ENCODE data around the gene NFAT5.

NFAT5 gene

DNA sequence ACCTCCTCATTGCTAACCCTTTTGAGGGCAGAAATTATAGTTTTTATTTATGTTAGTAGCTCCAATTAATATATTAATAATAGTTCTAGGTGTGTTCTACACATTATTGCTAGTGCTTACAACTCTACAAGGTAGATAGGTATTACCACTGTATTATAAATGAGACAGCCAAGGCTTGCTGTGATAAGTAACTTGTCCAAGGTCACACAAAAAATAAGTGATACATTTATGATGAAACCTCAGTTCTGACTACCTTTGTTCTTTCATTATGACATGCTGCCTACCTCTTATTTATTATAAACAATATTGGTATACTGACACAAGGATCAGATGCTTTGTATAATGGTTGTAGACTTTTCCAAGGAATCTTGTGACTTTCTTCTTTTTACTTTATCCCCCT, 41.2 kb downstream of the NFAT5 start:
- in situ Hi-C loops (cut with MboI; ENCODE audit: low sequenced_read_pairs, unreplicated experiment), result no loop called here
- TF ChIP-seq CTCF (IDR thresholded peaks at IDR 0.05; ENCODE audit: borderline replicate concordance, control extremely low read depth, extremely low read depth, insufficient read depth, missing control alignments), result no peak
- no peak for DNase-seq (ENCODE audit: low spot score)

- DNase-seq (ENCODE audit: low spot score), result peak; percentile 42
- in situ Hi-C loops (cut with MboI; ENCODE audit: low sequenced_read_pairs, unreplicated experiment), result no loop called here
- TF ChIP-seq CTCF (IDR thresholded peaks at IDR 0.05; ENCODE audit: borderline replicate concordance, control extremely low read depth, extremely low read depth, insufficient read depth, missing control alignments), result no peak
These were observed 41.9 kb downstream of the NFAT5 start for GRCh38 chr16:69607674-69608073.

DNA sequence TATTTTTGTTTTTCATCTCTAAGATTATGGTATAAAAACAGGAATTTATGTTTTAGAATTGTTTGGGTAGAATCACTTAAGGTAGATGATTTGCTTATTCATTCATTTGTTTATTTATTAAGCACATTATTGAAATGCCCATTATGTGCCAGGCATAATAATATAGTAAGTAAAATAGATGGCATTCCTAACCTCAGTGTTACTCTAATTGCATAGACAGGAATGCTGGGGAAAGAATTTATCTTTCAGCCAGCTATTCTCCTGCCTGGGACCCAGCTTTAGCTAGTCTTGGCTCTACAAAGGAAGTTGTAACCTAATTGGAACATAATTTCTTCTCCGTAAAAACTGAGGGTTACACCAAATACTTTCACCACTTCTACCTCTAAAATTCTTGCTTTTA, 44.6 kb downstream of the NFAT5 start:
- no peak for TF ChIP-seq CTCF (IDR thresholded peaks at IDR 0.05; ENCODE audit: borderline replicate concordance, control extremely low read depth, extremely low read depth, insufficient read depth, missing control alignments)
- in situ Hi-C loops (cut with MboI; ENCODE audit: low sequenced_read_pairs, unreplicated experiment), result no loop called here
- no peak for DNase-seq (ENCODE audit: low spot score)

DNA sequence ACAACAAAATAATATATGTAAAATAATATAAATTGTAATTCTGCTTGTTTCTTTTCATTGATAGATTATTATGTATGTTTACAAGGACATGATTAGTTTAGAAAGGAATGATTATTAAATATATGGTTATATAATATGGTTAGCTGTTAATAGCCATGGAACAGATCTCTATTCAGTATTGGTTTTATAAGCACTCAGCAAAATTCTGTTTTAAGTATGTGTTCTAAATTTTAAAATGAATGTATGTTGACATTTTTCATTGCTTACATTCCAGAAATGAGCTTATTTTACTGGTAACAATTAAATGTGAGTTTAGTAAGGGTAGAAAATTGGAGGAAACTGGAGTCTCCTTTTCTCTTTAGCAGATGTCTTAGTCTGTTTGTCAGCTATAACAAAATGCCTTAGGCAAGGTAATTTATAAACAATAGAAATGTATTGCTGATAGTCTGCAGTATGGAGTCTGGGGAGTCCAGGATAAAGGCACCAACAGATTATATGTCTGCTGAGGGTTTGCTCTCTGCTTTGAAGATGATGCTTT, 45.4 kb downstream of the NFAT5 start:
- TF ChIP-seq CTCF (IDR thresholded peaks at IDR 0.05; ENCODE audit: borderline replicate concordance, control extremely low read depth, extremely low read depth, insufficient read depth, missing control alignments), result no peak
- in situ Hi-C loops (cut with MboI; ENCODE audit: low sequenced_read_pairs, unreplicated experiment), result no loop called here
- DNase-seq (ENCODE audit: low spot score), result no peak

DNA sequence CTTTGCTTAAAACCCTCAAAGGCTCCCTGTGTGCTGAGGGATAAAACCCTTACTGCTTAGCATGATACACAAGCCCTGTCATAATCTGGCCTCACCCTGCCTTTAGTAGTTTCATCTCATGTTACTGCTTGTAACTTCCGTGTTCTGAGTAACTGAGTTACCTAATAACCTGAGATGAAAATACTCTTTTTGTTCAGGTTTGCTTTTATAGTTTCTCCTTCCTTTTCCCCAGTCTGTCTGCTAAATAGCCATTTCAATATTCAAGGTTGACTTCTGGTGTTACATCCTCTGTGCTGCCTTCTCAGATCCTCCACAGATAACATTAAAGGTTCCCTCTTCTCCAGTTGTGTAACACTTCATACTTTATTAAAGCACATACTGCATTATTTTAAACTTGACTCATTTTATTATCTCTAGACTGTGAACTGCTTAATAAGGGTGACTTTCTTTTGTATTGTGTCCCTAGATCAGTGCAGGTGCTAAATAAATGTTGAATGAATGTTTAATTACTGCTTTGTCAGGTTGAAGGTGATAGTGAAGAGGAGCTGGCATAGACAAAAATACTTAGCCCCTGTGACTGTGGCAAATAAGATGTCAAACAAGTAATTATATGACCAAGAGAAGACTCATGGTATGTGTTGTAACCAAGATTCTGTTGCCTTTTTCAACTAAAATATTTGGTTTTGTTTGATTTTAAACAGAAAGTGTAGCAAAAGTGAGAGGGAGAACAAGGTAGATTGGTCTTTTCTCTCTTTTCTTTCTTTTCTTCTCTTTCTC, 47.8 kb downstream of the NFAT5 start:
- in situ Hi-C loops (cut with MboI; ENCODE audit: low sequenced_read_pairs, unreplicated experiment), result no loop called here
- TF ChIP-seq CTCF (IDR thresholded peaks at IDR 0.05; ENCODE audit: borderline replicate concordance, control extremely low read depth, extremely low read depth, insufficient read depth, missing control alignments), result no peak
- DNase-seq (ENCODE audit: low spot score), result peak; percentile 50

- in situ Hi-C loops (cut with MboI; ENCODE audit: low sequenced_read_pairs, unreplicated experiment), result no loop called here
- no peak for DNase-seq (ENCODE audit: low spot score)
- TF ChIP-seq CTCF (IDR thresholded peaks at IDR 0.05; ENCODE audit: borderline replicate concordance, control extremely low read depth, extremely low read depth, insufficient read depth, missing control alignments), result no peak
These were observed 49.8 kb downstream of the NFAT5 start for GRCh38 chr16:69615528-69615927.
